PC-3 (cell line): ENCODE data around the gene DYDC1.

ENCODE experiments used
- EZH2 ChIP-seq: fragments of 300-600 bp; sonication (generic); IDR thresholded peaks from one replicate; pipeline ENCODE4 v1.6.1; 2017; ENCODE audit warnings: antibody characterized with exemption, mild to moderate bottlenecking, low read length; ENCODE audit not compliant: unreplicated experiment
- EZH2phosphoT487 ChIP-seq: fragments of 300-600 bp; sonication (generic); IDR thresholded peaks from 2 replicates; pipeline ENCODE4 v1.6.1; 2018; ENCODE audit warnings: mild to moderate bottlenecking, antibody characterized with exemption, low read length, borderline replicate concordance
- TF ChIP-seq, protein P1 (sequence below): fragments of 300-600 bp; sonication (generic); conservative IDR thresholded peaks from 2 replicates; pipeline ENCODE4 v1.5.1; 2017; ENCODE audit warnings: antibody characterized with exemption, low read depth, mild to moderate bottlenecking, low read length

DNA sequence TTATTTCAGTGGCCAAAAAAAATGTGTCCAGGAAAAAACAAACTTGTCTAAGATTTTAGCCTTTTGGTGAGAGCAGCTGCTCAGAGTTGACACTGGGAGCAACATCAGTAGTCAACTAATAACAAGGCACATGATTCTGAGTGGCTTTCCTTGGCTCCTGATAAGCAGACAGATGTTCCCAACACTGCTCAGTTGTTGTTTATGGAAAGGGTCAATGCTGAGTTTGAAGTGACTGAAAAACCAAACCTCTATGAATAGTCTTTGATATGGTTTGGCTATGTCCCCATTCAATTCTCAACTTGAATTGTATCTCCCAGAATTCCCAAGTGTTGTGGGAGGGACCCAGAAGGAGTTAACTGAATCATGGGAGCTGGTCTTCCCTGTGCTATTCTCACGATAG, 12.3 kb downstream of the DYDC1 start:
- TF ChIP-seq, protein P1, sequence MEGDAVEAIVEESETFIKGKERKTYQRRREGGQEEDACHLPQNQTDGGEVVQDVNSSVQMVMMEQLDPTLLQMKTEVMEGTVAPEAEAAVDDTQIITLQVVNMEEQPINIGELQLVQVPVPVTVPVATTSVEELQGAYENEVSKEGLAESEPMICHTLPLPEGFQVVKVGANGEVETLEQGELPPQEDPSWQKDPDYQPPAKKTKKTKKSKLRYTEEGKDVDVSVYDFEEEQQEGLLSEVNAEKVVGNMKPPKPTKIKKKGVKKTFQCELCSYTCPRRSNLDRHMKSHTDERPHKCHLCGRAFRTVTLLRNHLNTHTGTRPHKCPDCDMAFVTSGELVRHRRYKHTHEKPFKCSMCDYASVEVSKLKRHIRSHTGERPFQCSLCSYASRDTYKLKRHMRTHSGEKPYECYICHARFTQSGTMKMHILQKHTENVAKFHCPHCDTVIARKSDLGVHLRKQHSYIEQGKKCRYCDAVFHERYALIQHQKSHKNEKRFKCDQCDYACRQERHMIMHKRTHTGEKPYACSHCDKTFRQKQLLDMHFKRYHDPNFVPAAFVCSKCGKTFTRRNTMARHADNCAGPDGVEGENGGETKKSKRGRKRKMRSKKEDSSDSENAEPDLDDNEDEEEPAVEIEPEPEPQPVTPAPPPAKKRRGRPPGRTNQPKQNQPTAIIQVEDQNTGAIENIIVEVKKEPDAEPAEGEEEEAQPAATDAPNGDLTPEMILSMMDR, result no peak
- TF ChIP-seq EZH2phosphoT487 (no peak), EZH2 (no peak)
